Stimulated activated CD8-positive, alpha-beta memory T cell treated with anti-CD3 and anti-CD28 coated beads, Interleukin-12 subunit alpha, Interleukin-12 subunit beta, amount 100 ng/mL, for 1 hour (primary cell): Measurements from ENCODE around the gene FBXO36.

Experiments
- DNase-seq: peaks from one replicate; pipeline ENCODE4 v3.0.0-alpha.2; 2020; ENCODE audit warnings: low read depth

FBXO36 gene

GRCh38 chr2:230050136-230050535 is 127.8 kb downstream of the FBXO36 start:
- DNase-seq: no peak

- DNase-seq: no peak
Measured at GRCh38 chr2:230052299-230052698, 130.0 kb downstream of the FBXO36 start.

GRCh38 chr2:230053753-230054478 is 131.6 kb downstream of the FBXO36 start:
- DNase-seq: no peak

- DNase-seq: no peak
Measured at GRCh38 chr2:230060672-230061293, 138.5 kb downstream of the FBXO36 start.
